NK-92 treated with Interleukin-12 subunit alpha and Interleukin-12 subunit beta, amount 100 ng/mL, for 24 hours (cell line): ENCODE results near the gene ZNF346.

Source experiments
- DNase-seq: peaks from one replicate; lab custom pipeline; 2025; lab: John Stamatoyannopoulos, UW

Gene ZNF346

GRCh38 chr5:177070536-177071191, 48.2 kb downstream of the ZNF346 start:
- DNase-seq = no peak

DNA sequence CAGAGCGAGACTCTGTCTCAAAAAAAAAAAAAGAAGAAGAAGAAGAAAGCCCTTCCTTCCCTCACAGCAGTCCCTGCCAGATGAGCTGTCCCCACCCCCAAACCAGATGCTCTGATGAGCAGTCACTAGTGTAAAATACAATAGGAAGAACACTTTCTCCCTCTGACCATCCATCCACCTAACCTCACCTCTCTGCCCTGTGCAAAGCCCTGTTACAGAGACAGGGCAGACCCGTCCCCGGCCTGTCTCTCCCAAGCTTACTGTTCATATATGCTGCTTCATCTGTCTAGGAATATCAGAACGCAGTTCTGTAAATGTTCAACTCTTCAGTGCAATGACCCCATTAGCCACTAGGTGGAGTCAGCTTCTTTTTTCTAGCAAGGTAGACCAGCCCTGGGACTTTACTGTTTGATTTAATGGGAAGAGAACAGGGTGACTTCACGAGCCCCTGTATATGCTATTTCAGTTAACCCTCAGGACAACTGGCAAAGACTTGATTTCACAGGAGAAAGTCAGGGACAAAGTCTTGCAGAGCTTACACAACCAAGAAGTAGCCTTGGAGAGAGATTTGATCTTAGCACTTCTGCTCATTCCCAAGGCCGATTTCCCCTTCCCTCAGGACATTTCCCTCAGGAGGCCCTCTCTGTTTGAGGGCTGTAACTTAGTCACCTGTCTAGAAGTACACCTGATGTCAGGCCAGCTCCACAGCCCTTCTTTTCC, 49.3 kb downstream of the ZNF346 start:
- peak; percentile 33 for DNase-seq

DNA sequence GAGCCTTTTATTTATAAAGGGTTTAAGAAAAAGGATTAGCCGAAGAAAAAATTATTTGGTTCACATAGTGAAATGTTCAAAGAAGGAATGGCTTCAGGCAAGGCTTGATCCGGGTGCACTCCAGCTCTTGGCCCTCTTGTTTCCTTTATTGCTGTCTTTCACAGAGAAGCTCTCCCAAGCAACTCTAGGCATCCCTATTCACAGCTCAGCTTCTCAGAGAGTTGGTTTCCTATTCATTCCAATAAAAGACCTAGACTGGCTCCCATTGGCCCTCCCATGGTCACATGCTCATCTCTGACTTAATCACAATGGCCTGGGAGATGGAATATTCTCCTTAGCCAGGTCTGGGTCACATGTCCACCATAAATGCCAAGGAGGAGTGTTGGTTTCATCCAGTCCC, 54.8 kb downstream of the ZNF346 start:
- DNase-seq = no peak

DNA sequence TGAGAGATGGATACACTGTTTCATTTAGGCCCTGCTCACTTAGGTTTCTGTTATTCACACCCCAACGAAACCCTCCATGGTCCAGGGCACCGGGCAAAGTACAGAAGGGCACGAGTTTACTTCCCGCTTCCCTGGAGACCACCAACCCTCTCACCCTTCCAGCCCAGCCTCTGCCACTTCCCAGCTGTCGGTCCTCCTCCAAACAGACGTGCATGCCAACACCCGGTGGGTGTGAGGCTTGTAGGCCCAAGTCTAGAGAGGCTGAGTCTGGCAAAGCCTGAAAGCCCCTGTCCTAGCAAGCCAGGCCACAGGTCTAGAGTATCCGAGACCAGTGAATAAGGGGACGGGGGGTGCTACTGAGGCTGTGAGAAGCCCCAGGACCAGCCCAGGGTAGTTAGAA, 57.1 kb downstream of the ZNF346 start:
- no peak for DNase-seq

GRCh38 chr5:177080265-177080664, 57.8 kb downstream of the ZNF346 start:
- DNase-seq = no peak

- DNase-seq = no peak
These were observed 59.4 kb downstream of the ZNF346 start for GRCh38 chr5:177081859-177082258.

DNA sequence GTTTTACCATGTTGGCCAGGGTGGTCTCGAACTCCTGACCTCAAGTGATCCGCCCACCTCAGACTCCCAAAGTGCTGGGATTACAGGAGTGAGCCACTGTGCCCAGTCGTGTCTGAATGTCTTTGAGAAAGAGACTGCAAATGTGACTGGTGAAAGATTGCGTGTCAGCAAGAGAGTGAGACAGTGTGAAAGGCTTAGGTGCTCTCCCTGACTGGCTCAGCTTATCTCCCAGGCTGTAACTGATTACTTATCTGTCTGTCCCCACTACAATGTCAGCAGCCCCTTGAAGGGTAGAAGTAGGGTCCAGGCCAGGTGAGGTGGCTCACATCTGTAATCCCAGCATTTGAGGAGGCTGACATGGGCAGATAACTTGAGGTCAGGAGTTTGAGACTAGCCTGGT, 60.9 kb downstream of the ZNF346 start:
- DNase-seq = no peak

GRCh38 chr5:177084175-177084574, 61.7 kb downstream of the ZNF346 start:
- DNase-seq = no peak

GRCh38 chr5:177085985-177086653, 63.6 kb downstream of the ZNF346 start:
- no peak for DNase-seq

DNA sequence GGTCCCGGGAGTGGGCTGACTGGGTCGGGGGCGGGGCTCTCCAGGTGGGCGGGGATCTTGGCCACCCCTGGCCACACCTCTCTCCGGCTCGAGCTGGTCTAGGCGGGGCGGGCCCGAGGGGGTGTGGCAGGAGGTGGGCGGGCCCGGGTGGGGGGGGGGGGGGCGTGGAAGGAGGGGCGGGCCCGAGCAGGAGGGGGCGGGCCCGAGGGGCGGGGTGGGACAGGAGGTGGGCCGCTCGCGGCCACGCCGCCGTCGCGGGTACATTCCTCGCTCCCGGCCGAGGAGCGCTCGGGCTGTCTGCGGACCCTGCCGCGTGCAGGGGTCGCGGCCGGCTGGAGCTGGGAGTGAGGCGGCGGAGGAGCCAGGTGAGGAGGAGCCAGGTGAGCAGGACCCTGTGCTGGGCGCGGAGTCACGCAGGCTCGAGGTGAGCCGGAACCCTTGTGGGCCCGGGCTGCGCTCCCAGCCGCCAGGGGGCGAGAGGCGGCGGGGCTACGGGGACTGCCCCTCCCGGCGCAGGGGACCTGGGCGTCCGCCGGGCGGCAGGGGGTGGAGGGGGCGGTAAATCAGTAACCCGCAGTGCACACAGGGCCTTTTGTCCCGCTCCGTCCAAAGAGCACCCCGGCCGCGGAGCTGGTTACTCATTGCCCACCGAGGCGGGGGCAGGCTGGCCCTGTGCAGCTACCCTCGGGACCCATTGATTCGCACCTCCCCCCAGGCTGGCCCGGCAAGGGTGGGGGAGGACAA, 64.3 kb downstream of the ZNF346 start, which contains the start of gene FGFR4:
Gene FGFR4 (plus strand): TSS at position 262 of the 744 bp plus-strand sequence. CDS start 2,688 bp downstream, outside the sequence.
- no peak for DNase-seq

DNA sequence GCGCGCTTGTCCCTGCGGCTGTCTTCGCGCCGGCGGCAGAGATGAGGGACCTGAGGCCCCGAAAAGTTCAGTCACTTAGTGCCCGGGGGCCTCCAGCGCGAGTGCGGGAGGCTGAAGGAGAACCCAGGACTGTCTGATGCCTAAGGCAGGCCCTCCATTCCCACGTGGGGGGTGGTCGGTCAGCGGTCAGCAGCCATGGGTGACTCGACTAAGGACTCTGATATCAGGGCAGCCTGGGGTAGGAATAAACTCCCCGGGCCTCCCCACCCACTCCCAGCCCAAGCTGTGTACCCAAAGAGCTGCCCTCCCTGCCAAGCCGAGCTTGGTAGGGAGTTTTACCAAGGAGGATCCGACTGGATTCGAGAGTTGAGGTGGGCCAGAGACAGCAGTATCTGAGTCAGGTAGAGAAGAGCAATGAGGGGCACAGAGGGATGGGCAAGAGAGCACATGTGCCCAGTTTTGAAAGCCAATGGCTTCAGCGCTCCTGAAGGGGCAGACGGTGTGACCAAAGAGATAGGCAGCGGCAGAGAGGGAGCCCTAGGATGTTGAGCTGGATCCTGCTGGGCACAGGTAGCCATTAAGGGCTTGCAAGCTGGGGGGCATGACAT, 65.0 kb downstream of the ZNF346 start:
- DNase-seq = no peak

- no peak for DNase-seq
These were observed 66.6 kb downstream of the ZNF346 start for GRCh38 chr5:177089127-177089526.

GRCh38 chr5:177089825-177090641, 67.5 kb downstream of the ZNF346 start:
- DNase-seq = no peak

DNA sequence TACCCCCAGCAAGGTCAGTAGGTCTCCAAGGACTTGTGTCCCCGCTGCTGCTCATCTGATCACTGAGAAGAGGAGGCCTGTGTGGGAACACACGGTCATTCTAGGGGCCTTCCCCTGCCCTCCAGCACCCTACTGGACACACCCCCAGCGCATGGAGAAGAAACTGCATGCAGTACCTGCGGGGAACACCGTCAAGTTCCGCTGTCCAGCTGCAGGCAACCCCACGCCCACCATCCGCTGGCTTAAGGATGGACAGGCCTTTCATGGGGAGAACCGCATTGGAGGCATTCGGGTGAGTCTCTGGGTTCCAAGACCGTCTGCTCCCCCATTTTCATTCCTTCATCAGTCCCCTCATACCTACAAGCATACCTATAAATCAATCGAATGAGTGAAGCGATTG, 68.3 kb downstream of the ZNF346 start:
- DNase-seq = no peak

GRCh38 chr5:177091232-177091631, 68.7 kb downstream of the ZNF346 start:
- DNase-seq = no peak

GRCh38 chr5:177092178-177093081, 69.9 kb downstream of the ZNF346 start:
- no peak for DNase-seq

- no peak for DNase-seq
These were observed 70.7 kb downstream of the ZNF346 start for GRCh38 chr5:177093082-177093712.

GRCh38 chr5:177093803-177094202, 71.3 kb downstream of the ZNF346 start:
- DNase-seq = no peak
